ENCODE results near the gene NR4A3. TPM values are rescaled to one million over a fixed set of nuclear protein-coding genes. Genes with fewer than 3 reads are reported as not detected.

NR4A3 gene
- total and polyA plus RNA-seq, 9 of the 15 experiments (the other 6 are each of a cell fraction or from before 2014, with no cell fraction given): 0.04 to 0.07 TPM; not detected in 7

DNA sequence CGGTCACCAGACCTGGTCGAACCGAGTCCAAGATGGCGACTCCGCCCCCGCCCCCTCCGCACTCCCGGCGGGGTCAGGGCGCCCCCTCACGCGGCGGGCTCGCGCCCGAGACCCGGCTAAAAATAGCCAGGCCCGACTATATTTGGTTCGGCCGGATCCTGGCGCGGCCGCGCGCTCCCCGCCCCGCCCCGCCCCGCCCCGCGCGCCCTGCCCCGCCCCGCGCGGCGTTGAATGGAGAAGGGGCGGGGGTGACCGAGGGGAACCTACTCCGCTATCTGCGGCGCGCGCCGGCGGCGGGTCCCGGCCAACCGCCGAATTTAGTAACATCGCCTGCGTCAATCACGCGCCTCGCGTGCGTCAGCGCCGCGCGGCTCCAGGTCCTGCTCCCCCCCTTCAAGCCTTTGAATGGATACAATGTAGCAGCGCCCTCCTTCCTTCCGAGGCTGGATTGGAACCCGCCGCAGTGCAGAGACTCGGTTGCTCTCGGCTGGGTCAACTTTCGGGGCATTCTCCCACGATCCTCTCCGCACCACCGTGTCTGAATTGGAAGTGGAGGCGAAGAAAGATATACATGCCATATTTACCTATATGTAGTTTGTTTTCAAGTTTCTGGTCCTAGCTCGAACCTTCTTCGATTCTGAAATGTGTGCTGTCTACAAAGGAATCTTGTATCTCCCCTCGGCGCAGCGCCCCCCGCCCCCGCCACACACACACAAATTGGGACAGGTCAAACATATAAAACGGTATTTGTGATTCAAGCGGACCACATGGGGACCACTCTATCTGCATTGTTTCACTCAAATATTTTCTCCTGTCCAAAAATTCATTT is 1.6 kb upstream of the NR4A3 start (continued):
- TF ChIP-seq, protein P1, sequence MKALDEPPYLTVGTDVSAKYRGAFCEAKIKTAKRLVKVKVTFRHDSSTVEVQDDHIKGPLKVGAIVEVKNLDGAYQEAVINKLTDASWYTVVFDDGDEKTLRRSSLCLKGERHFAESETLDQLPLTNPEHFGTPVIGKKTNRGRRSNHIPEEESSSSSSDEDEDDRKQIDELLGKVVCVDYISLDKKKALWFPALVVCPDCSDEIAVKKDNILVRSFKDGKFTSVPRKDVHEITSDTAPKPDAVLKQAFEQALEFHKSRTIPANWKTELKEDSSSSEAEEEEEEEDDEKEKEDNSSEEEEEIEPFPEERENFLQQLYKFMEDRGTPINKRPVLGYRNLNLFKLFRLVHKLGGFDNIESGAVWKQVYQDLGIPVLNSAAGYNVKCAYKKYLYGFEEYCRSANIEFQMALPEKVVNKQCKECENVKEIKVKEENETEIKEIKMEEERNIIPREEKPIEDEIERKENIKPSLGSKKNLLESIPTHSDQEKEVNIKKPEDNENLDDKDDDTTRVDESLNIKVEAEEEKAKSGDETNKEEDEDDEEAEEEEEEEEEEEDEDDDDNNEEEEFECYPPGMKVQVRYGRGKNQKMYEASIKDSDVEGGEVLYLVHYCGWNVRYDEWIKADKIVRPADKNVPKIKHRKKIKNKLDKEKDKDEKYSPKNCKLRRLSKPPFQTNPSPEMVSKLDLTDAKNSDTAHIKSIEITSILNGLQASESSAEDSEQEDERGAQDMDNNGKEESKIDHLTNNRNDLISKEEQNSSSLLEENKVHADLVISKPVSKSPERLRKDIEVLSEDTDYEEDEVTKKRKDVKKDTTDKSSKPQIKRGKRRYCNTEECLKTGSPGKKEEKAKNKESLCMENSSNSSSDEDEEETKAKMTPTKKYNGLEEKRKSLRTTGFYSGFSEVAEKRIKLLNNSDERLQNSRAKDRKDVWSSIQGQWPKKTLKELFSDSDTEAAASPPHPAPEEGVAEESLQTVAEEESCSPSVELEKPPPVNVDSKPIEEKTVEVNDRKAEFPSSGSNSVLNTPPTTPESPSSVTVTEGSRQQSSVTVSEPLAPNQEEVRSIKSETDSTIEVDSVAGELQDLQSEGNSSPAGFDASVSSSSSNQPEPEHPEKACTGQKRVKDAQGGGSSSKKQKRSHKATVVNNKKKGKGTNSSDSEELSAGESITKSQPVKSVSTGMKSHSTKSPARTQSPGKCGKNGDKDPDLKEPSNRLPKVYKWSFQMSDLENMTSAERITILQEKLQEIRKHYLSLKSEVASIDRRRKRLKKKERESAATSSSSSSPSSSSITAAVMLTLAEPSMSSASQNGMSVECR (CRISPR knock-in tag; IDR thresholded peaks at IDR 0.05): no peak
- no peak for TF ChIP-seq DPF2 (IDR thresholded peaks at IDR 0.05)
- peak; percentile 94 for TF ChIP-seq GTF2E2 (tag; IDR thresholded peaks at IDR 0.05)
- TF ChIP-seq BRF1 (IDR thresholded peaks at IDR 0.05; ENCODE audit: borderline replicate concordance, extremely low read depth, insufficient read length): no peak
- no peak for TF ChIP-seq HNRNPL (IDR thresholded peaks at IDR 0.05; ENCODE audit: low read depth, low read length)
- TF ChIP-seq GTF2A2 (tag; IDR thresholded peaks at IDR 0.05): no peak
- no peak for TF ChIP-seq ID3 (CRISPR knock-in tag; IDR thresholded peaks at IDR 0.05)
- no peak for TF ChIP-seq ID3 (tag; IDR thresholded peaks at IDR 0.05)
- TF ChIP-seq ZC3H8 (IDR thresholded peaks at IDR 0.05): no peak
- TF ChIP-seq ZSCAN29 (IDR thresholded peaks at IDR 0.05): no peak
- no peak for TF ChIP-seq BRCA1 (IDR thresholded peaks at IDR 0.05)
- no peak for TF ChIP-seq BRCA1 (CRISPR knock-in tag; IDR thresholded peaks at IDR 0.05)
- TF ChIP-seq ETV1 (tag; conservative IDR thresholded peaks at IDR 0.05; ENCODE audit: low read depth): 0 out of 2 replicates have a peak, but pooled peaks have one; percentile 18
- no peak for TF ChIP-seq PTTG1 (tag; IDR thresholded peaks at IDR 0.05; ENCODE audit: low read depth)
- no peak for TF ChIP-seq BRD4 (IDR thresholded peaks at IDR 0.05)
- TF ChIP-seq STAT5A (IDR thresholded peaks at IDR 0.05; ENCODE audit: borderline replicate concordance, low read length): no peak
- peak; percentile 73; the same call in 1 of the 2 replicates for TF ChIP-seq FOXJ2 (tag; IDR thresholded peaks at IDR 0.05)
- TF ChIP-seq ZNF3 (CRISPR knock-in tag; IDR thresholded peaks at IDR 0.05): no peak
- no peak for TF ChIP-seq CBX2 (IDR thresholded peaks at IDR 0.05; ENCODE audit: insufficient read depth, low read length, poor library complexity, severe bottlenecking)
- TF ChIP-seq, protein P2, sequence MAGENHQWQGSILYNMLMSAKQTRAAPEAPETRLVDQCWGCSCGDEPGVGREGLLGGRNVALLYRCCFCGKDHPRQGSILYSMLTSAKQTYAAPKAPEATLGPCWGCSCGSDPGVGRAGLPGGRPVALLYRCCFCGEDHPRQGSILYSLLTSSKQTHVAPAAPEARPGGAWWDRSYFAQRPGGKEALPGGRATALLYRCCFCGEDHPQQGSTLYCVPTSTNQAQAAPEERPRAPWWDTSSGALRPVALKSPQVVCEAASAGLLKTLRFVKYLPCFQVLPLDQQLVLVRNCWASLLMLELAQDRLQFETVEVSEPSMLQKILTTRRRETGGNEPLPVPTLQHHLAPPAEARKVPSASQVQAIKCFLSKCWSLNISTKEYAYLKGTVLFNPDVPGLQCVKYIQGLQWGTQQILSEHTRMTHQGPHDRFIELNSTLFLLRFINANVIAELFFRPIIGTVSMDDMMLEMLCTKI (IDR thresholded peaks at IDR 0.05; ENCODE audit: partially characterized antibody): no peak
- no peak for TF ChIP-seq MLLT1 (IDR thresholded peaks at IDR 0.05)
- peak; percentile 16 for TF ChIP-seq RBBP5 (IDR thresholded peaks at IDR 0.05; ENCODE audit: borderline replicate concordance, insufficient read depth, low read length, poor library complexity, severe bottlenecking)
